ENCODE measurements around the gene ADAMTS18.
"Not testable (repeated sequence)": the region's sequence is repeated elsewhere in the genome, so short reads cannot be mapped to it uniquely, and the experiment has no call there.

ADAMTS18 gene

GRCh38 chr16:77434530-77435271 is at the start of gene ADAMTS18:
Gene ADAMTS18, minus strand, starts transcription at chr16:77435034. Its CDS starts 339 bp downstream, at chr16:77434695.
- no peak for DNase-seq

- DNase-seq, result no peak
Measured at GRCh38 chr16:77480681-77481315, 46.0 kb upstream of the ADAMTS18 start.

GRCh38 chr16:77472262-77472661 is 37.4 kb upstream of the ADAMTS18 start:
- no peak for DNase-seq

GRCh38 chr16:77470851-77471250 is 36.0 kb upstream of the ADAMTS18 start:
- DNase-seq, result no peak

GRCh38 chr16:77469634-77470033 is 34.8 kb upstream of the ADAMTS18 start:
- no peak for DNase-seq

GRCh38 chr16:77468831-77469230 is 34.0 kb upstream of the ADAMTS18 start:
- no peak for DNase-seq

GRCh38 chr16:77467821-77468335 is 33.0 kb upstream of the ADAMTS18 start:
- DNase-seq, result no peak

- DNase-seq, result not testable (repeated sequence)
Measured at GRCh38 chr16:77463659-77464058, 28.8 kb upstream of the ADAMTS18 start.

GRCh38 chr16:77462894-77463293 is 28.1 kb upstream of the ADAMTS18 start:
- DNase-seq, result no peak

- DNase-seq, result no peak
Measured at GRCh38 chr16:77459534-77460254, 24.9 kb upstream of the ADAMTS18 start.

- no peak for DNase-seq
Measured at GRCh38 chr16:77457046-77457445, 22.2 kb upstream of the ADAMTS18 start.

- no peak for DNase-seq
Measured at GRCh38 chr16:77452243-77452642, 17.4 kb upstream of the ADAMTS18 start.

- DNase-seq, result no peak
Measured at GRCh38 chr16:77450790-77451487, 16.1 kb upstream of the ADAMTS18 start.

GRCh38 chr16:77449208-77449607 is 14.4 kb upstream of the ADAMTS18 start:
- DNase-seq, result no peak

- DNase-seq, result no peak
Measured at GRCh38 chr16:77445324-77445723, 10.5 kb upstream of the ADAMTS18 start.

- no peak for DNase-seq
Measured at GRCh38 chr16:77444147-77444460, 9.3 kb upstream of the ADAMTS18 start.

- no peak for DNase-seq
Measured at GRCh38 chr16:77443357-77444146, 8.7 kb upstream of the ADAMTS18 start.

- DNase-seq, result no peak
Measured at GRCh38 chr16:77442078-77442477, 7.2 kb upstream of the ADAMTS18 start.

GRCh38 chr16:77439106-77439505 is 4.3 kb upstream of the ADAMTS18 start:
- DNase-seq, result no peak

- DNase-seq, result no peak
Measured at GRCh38 chr16:77437859-77438258, 3.0 kb upstream of the ADAMTS18 start.

GRCh38 chr16:77435272-77435820 is 512 bp upstream of the ADAMTS18 start:
- no peak for DNase-seq

- no peak for DNase-seq
Measured at GRCh38 chr16:77434022-77434529, 758 bp downstream of the ADAMTS18 start.

All from activated CD4-positive, alpha-beta T cell treated with anti-CD3 and anti-CD28 coated beads for 4 hours (primary cell).